ENCODE data around the gene NDUFAF5. TPM values are rescaled to one million over a fixed set of nuclear protein-coding genes. Genes with fewer than 3 reads are reported as not detected.

Gene NDUFAF5
- total and polyA plus RNA-seq, 2 of the 8 experiments (the other 6 are each of a cell fraction or from before 2014, with no cell fraction given), result 11.8 to 32.3 TPM

GRCh38 chr20:13868331-13868730 is 83.5 kb downstream of the NDUFAF5 start:
- FAIRE-seq (no peak), DNase-seq (ENCODE audit: low read depth in 1 of 2, low spot score in 2 of 2) (no peak)
- H4K8ac ChIP-seq (ENCODE audit: extremely low read depth, insufficient read depth, low read length), result no peak overlapping the region
- no peak overlapping the region for H2BK120ac ChIP-seq (replicated peaks; ENCODE audit: low read depth, low read length)
- no peaks in the 10 kb centered on the region for H3K9me3 ChIP-seq (ENCODE audit: insufficient read depth in 2 of 2, low read depth in 1 of 2, low read length in 1 of 2)
- H3K9ac ChIP-seq (replicated peaks in 1 of 4; ENCODE audit: extremely low read depth in 1 of 4, low read depth in 3 of 4, low read length in 3 of 4), result no peak overlapping the region
- no peak overlapping the region for H2BK20ac ChIP-seq (ENCODE audit: low read length)
- no peak overlapping the region for H3K23ac ChIP-seq (ENCODE audit: insufficient read length)
- no peak overlapping the region for H2AK5ac ChIP-seq (ENCODE audit: low read depth, low read length)
- no peaks in the 10 kb centered on the region for H4K20me1 ChIP-seq (replicated peaks in 1 of 2; ENCODE audit: control insufficient read depth in 1 of 2, insufficient read depth in 2 of 2, low read length in 2 of 2)
- H2AFZ ChIP-seq (ENCODE audit: low read length), result no peak overlapping the region
- H2BK12ac ChIP-seq (ENCODE audit: low read depth, low read length), result no peak overlapping the region
- no peak overlapping the region for H3K14ac ChIP-seq (ENCODE audit: insufficient read length)
- no peak overlapping the region for H4K91ac ChIP-seq (replicated peaks; ENCODE audit: insufficient read length, low read length)
- no peak overlapping the region for H3K56ac ChIP-seq (replicated peaks; ENCODE audit: insufficient read length, low read depth, low read length)
- no peaks in the 10 kb centered on the region for H3K79me1 ChIP-seq (ENCODE audit: low read depth, low read length)
- ChIA-PET POLR2A (ENCODE audit: partially characterized antibody) (no interaction called here), CTCF (ENCODE audit: partially characterized antibody) (interaction anchor here (1.5 to 1.8 kb wide), 3 partner anchors 14 to 24 kb away, joined by 5 to 8 read pairs (median 7); no protein-coding TSS in a partner anchor)
- H4K5ac ChIP-seq (ENCODE audit: insufficient read length, low read depth, low read length), result no peak overlapping the region
- H3K4ac ChIP-seq (replicated peaks; ENCODE audit: insufficient read length, low read depth, low read length), result no peak overlapping the region
- H3K36me3 ChIP-seq (ENCODE audit: control insufficient read depth in 2 of 4, insufficient read depth in 4 of 4, low read length in 3 of 4), result no peaks in the 10 kb centered on the region
- WGBS, 2 experiments (ENCODE audit: extremely low coverage in 1 of 2, insufficient coverage in 1 of 2, insufficient read length in 1 of 2, insufficient replicate concordance in 2 of 2, low coverage in 1 of 2, low lambda C conversion rate in 2 of 2, missing lambda C conversion rate in 1 of 2), result 92% methylated on average over 4 of the region's 4 CpGs; no CpG with 5 or more reads in 1 of the 2 experiments
- no peaks in the 10 kb centered on the region for H3K27me3 ChIP-seq (replicated peaks in 1 of 4; ENCODE audit: control insufficient read depth in 3 of 4, extremely low read depth in 1 of 4, insufficient read depth in 3 of 4, low read length in 3 of 4)
- H3K4me2 ChIP-seq (ENCODE audit: insufficient read depth in 1 of 2, low read depth in 2 of 2, low read length in 2 of 2), result no peak overlapping the region
- no peak overlapping the region for H3K4me3 ChIP-seq (ENCODE audit: extremely low read depth in 1 of 4, insufficient read depth in 2 of 4, low read depth in 3 of 4, low read length in 4 of 4)
- H3K23me2 ChIP-seq (ENCODE audit: low read depth, low read length), result no peaks in the 10 kb centered on the region; the same call in 1 of the 2 replicates
- H2BK5ac ChIP-seq (ENCODE audit: low read depth, low read length), result no peak overlapping the region
- H3K18ac ChIP-seq (ENCODE audit: extremely low read depth, low read length), result no peak overlapping the region
- H3K4me1 ChIP-seq (replicated peaks in 1 of 4; ENCODE audit: control insufficient read depth in 3 of 4, insufficient read depth in 4 of 4, low read length in 3 of 4), result peaks cover 0 to under 1% (median 0%) of the 10 kb centered on the region in 4 experiments; a peak in 2 of 7 replicates
- H3K27ac ChIP-seq (ENCODE audit: low read depth, low read length), result no peak overlapping the region
- H2BK15ac ChIP-seq (ENCODE audit: low read length), result no peak overlapping the region
- H3K79me2 ChIP-seq (ENCODE audit: control insufficient read depth in 1 of 2, insufficient read depth in 2 of 2, low read length in 2 of 2), result no peaks in the 10 kb centered on the region
- no peak for TF ChIP-seq FOSL1 (IDR thresholded peaks at IDR 0.05; ENCODE audit: insufficient read depth, low read depth, low read length)
- no peak for TF ChIP-seq TAF7 (optimal IDR thresholded peaks at IDR 0.05; ENCODE audit: borderline replicate concordance, low read depth, low read length)
- TF ChIP-seq CHD1 (IDR thresholded peaks at IDR 0.05; ENCODE audit: low read depth, low read length), result no peak
- TF ChIP-seq CHD2 (IDR thresholded peaks at IDR 0.05; ENCODE audit: low read length), result no peak
- no peak for TF ChIP-seq SP4 (IDR thresholded peaks at IDR 0.05; ENCODE audit: low read length)
- no peak for TF ChIP-seq RXRA (IDR thresholded peaks at IDR 0.05; ENCODE audit: insufficient read depth, low read depth, low read length)
